Uterus (tissue), 4 donors: Measurements from ENCODE around the gene BMP8A. TPM values are rescaled to one million over a fixed set of nuclear protein-coding genes. Genes with fewer than 3 reads are reported as not detected.

Experiments used
- DNase-seq, 2 donors: peaks; one replicate each; pipeline ENCODE4 v3.0.0-alpha.2; 2019 to 2020
- H3K27ac ChIP-seq, 2 donors: fragments of 200-600 bp; sonication (generic); 1 replicate in 1 of 2; 2 replicates in 1 of 2; pipeline ENCODE4 v1.5.1; 2016 to 2018
- H3K27me3 ChIP-seq, 2 donors: fragments of 200-600 bp; sonication (generic); one replicate each; pipeline ENCODE4 v1.5.1; 2018 to 2019; ENCODE audit warnings: control low read depth in 1 of 2
- H3K36me3 ChIP-seq, 2 donors: fragments of 200-600 bp; sonication (generic); one replicate each; pipeline ENCODE4 v1.5.1; 2019; ENCODE audit warnings: control low read depth in 1 of 2
- H3K4me1 ChIP-seq, 2 donors: fragments of 200-600 bp; sonication (generic); one replicate each; pipeline ENCODE4 v1.5.1; 2018 to 2019; ENCODE audit warnings: control low read depth in 1 of 2
- H3K4me3 ChIP-seq, 2 donors: fragments of 200-600 bp; sonication (generic); 1 replicate in 1 of 2; 2 replicates in 1 of 2; pipeline ENCODE4 v1.5.1; 2018 to 2019; ENCODE audit warnings: mild to moderate bottlenecking in 1 of 2
- H3K9me3 ChIP-seq, 2 donors: fragments of 200-600 bp; sonication (generic); one replicate each; pipeline ENCODE4 v1.5.1; 2019; ENCODE audit warnings: control low read depth in 1 of 2
- CTCF ChIP-seq, 4 experiments: fragments of 200-600 bp in 2 of 4; fragments of 450-650 bp in 2 of 4; sonication (generic) in 2 of 4; IDR thresholded peaks; one replicate each; pipeline ENCODE4 v1.5.1; 2016 to 2019; ENCODE audit warnings: antibody characterized with exemption in 4 of 4, mild to moderate bottlenecking in 2 of 4, moderate library complexity in 1 of 4
- POLR2A ChIP-seq, 2 donors: fragments of 450-650 bp; IDR thresholded peaks; one replicate each; pipeline ENCODE4 v1.6.1; 2016; ENCODE audit warnings: antibody characterized with exemption in 2 of 2, mild to moderate bottlenecking in 1 of 2, moderate library complexity in 1 of 2
- intact Hi-C: fragments of 100-400 bp; cut with DNase I; formaldehyde crosslinking; loops from one replicate; pipeline ENCODE4 v1.15.1; 2023; ENCODE audit warnings: low total_unique reads
- total RNA-seq, 4 donors: library from RNA; depleted of rRNA in 3 of 4; stranded (reverse); fragments of >200 nt in 3 of 4; gene quantifications; one replicate each; pipeline versions ENCODE4 v1.1.0 to v1.2.4, GENCODE V29; 2014 to 2023
- donor health status: DM: yes; HTN: yes; CAD: no.

Gene BMP8A
- total RNA-seq, 4 donors from 2014 or later = 1.8 to 8.3 (median 2.7) TPM; not detected in 1

GRCh38 chr1:39562886-39563285 is 71.5 kb downstream of the BMP8A start:
- Histone ChIP-seq H3K4me3 (no peak overlapping the region), H3K9me3 (no peaks in the 10 kb centered on the region), H3K4me1 (no peaks in the 10 kb centered on the region), H3K27me3 (no peaks in the 10 kb centered on the region), H3K27ac (no peak overlapping the region), H3K36me3 (no peaks in the 10 kb centered on the region)
- no peak for TF ChIP-seq CTCF (IDR thresholded peaks at IDR 0.05)
- TF ChIP-seq POLR2A (IDR thresholded peaks at IDR 0.05) = no peak
- intact Hi-C loops = no loop called here
- no peak for DNase-seq

GRCh38 chr1:39563669-39564068 is 72.2 kb downstream of the BMP8A start:
- intact Hi-C loops = no loop called here
- DNase-seq = no peak
- no peak overlapping the region for H3K4me3 ChIP-seq
- H3K27me3 ChIP-seq = no peaks in the 10 kb centered on the region
- TF ChIP-seq POLR2A (IDR thresholded peaks at IDR 0.05) = no peak
- no peak for TF ChIP-seq CTCF (IDR thresholded peaks at IDR 0.05)
- no peaks in the 10 kb centered on the region for H3K36me3 ChIP-seq
- H3K9me3 ChIP-seq = no peaks in the 10 kb centered on the region
- no peaks in the 10 kb centered on the region for H3K4me1 ChIP-seq
- H3K27ac ChIP-seq = no peak overlapping the region

- no peak for TF ChIP-seq POLR2A (IDR thresholded peaks at IDR 0.05)
- no peak for TF ChIP-seq CTCF (IDR thresholded peaks at IDR 0.05)
- H3K36me3 ChIP-seq = no peaks in the 10 kb centered on the region
Observed at GRCh38 chr1:39564340-39564739, 72.9 kb downstream of the BMP8A start.

GRCh38 chr1:39564941-39565340 is 73.5 kb downstream of the BMP8A start:
- H3K4me1 ChIP-seq = no peaks in the 10 kb centered on the region
- H3K36me3 ChIP-seq = no peaks in the 10 kb centered on the region
- H3K4me3 ChIP-seq = no peak overlapping the region
- TF ChIP-seq POLR2A (IDR thresholded peaks at IDR 0.05) = no peak
- no peak for TF ChIP-seq CTCF (IDR thresholded peaks at IDR 0.05)
- no peak overlapping the region for H3K27ac ChIP-seq
- H3K9me3 ChIP-seq = no peaks in the 10 kb centered on the region
- no peaks in the 10 kb centered on the region for H3K27me3 ChIP-seq
- no peak for DNase-seq
- intact Hi-C loops = no loop called here

More at GRCh38 chr1:39564340-39564739, 72.9 kb downstream of the BMP8A start:
- Histone ChIP-seq H3K27ac (no peak overlapping the region), H3K4me3 (no peak overlapping the region), H3K9me3 (no peaks in the 10 kb centered on the region), H3K27me3 (no peaks in the 10 kb centered on the region), H3K4me1 (no peaks in the 10 kb centered on the region)
- intact Hi-C loops = no loop called here
- DNase-seq = no peak

- H3K9me3 ChIP-seq = no peaks in the 10 kb centered on the region
- TF ChIP-seq CTCF (IDR thresholded peaks at IDR 0.05) (no peak), POLR2A (IDR thresholded peaks at IDR 0.05) (no peak)
- H3K27me3 ChIP-seq = no peaks in the 10 kb centered on the region
- no peak overlapping the region for H3K27ac ChIP-seq
- H3K36me3 ChIP-seq = no peaks in the 10 kb centered on the region
- no peaks in the 10 kb centered on the region for H3K4me1 ChIP-seq
- intact Hi-C loops = no loop called here
- DNase-seq = no peak
- H3K4me3 ChIP-seq = no peak overlapping the region
Observed at GRCh38 chr1:39566441-39567137, 75.2 kb downstream of the BMP8A start.
